Neural cell (in vitro differentiated cells): ENCODE measurements around the gene AQP3. TPM values are rescaled to one million over a fixed set of nuclear protein-coding genes. Genes with fewer than 3 reads are reported as not detected.

Source experiments
- H2AFZ ChIP-seq: fragments of 200-600, 300-800 bp; sonication (generic), shearing (Covaris generic); 2 replicates; pipeline ENCODE4 v1.6.0; 2014; ENCODE audit warnings: low read depth, mild to moderate bottlenecking, antibody characterized with exemption, low read length, moderate library complexity
- H3F3A ChIP-seq: fragments of 200-600 bp; shearing (Covaris generic); 2 replicates; pipeline ENCODE4 v1.6.1; 2016; ENCODE audit warnings: mild to moderate bottlenecking, moderate library complexity, mixed read lengths, antibody characterized with exemption, low read length; ENCODE audit not compliant: insufficient read depth, poor library complexity, severe bottlenecking
- H3K27ac ChIP-seq: fragments of 200-600, 300-800 bp; sonication (generic), shearing (Covaris generic); 2 replicates; pipeline ENCODE4 v1.5.1; 2014; ENCODE audit warnings: mild to moderate bottlenecking, low read length, moderate library complexity
- H3K27me3 ChIP-seq: fragments of 300-800, 200-600 bp; sonication (generic), shearing (Covaris generic); 2 replicates; pipeline ENCODE4 v1.6.0; 2014; ENCODE audit warnings: mild to moderate bottlenecking, low read depth, low read length, moderate library complexity; ENCODE audit not compliant: insufficient read depth
- H3K36me3 ChIP-seq: fragments of 300-800, 200-600 bp; sonication (generic), shearing (Covaris generic); 2 replicates; pipeline ENCODE4 v1.5.1; 2014; ENCODE audit warnings: mild to moderate bottlenecking, antibody characterized with exemption, low read length, moderate library complexity; ENCODE audit not compliant: insufficient read depth
- H3K4me2 ChIP-seq: fragments of 300-800, 200-600 bp; sonication (generic), shearing (Covaris generic); 2 replicates; pipeline ENCODE4 v1.6.0; 2014; ENCODE audit warnings: mild to moderate bottlenecking, low read length
- H3K4me3 ChIP-seq: fragments of 300-800, 200-600 bp; sonication (generic), shearing (Covaris generic); 2 replicates; pipeline ENCODE4 v1.5.1; 2014; ENCODE audit warnings: mild to moderate bottlenecking, low read length, moderate library complexity
- H3K79me2 ChIP-seq: fragments of 200-600 bp; shearing (Covaris generic); replicated peaks from 2 replicates; pipeline ENCODE4 v1.6.0; 2014; ENCODE audit warnings: mild to moderate bottlenecking, low read length, moderate library complexity; ENCODE audit not compliant: insufficient read depth
- H3K9ac ChIP-seq: fragments of 300-800, 200-600 bp; sonication (generic), shearing (Covaris generic); 2 replicates; pipeline ENCODE4 v1.6.1; 2016; ENCODE audit warnings: mild to moderate bottlenecking, low read length, mixed read lengths
- H3K9me2 ChIP-seq: fragments of 200-600 bp; shearing (Covaris generic); 2 replicates; pipeline ENCODE4 v1.6.1; 2016; ENCODE audit warnings: mild to moderate bottlenecking, low read length, mixed read lengths; ENCODE audit not compliant: insufficient read depth
- H3K9me3 ChIP-seq: fragments of 200-600, 300-800 bp; sonication (generic), shearing (Covaris generic); 2 replicates; pipeline ENCODE4 v1.6.1; 2016; ENCODE audit warnings: mild to moderate bottlenecking, mixed run types, low read length, moderate library complexity, mixed read lengths
- H4K20me1 ChIP-seq: fragments of 200-600 bp; shearing (Covaris generic); 2 replicates; pipeline ENCODE4 v1.6.1; 2016; ENCODE audit warnings: mild to moderate bottlenecking, mixed run types; ENCODE audit not compliant: insufficient read depth
- CTCF ChIP-seq: fragments of 450-650 bp; IDR thresholded peaks from 2 replicates; pipeline ENCODE4 v1.5.1; 2014; ENCODE audit warnings: antibody characterized with exemption, mild to moderate bottlenecking, moderate library complexity; ENCODE audit not compliant: poor library complexity, severe bottlenecking
- EP300 ChIP-seq: fragments of 450-650 bp; conservative IDR thresholded peaks from 2 replicates; pipeline ENCODE4 v1.6.1; 2014; ENCODE audit warnings: antibody characterized with exemption, mild to moderate bottlenecking, moderate library complexity; ENCODE audit not compliant: poor library complexity, severe bottlenecking
- EZH2 ChIP-seq: fragments of 200-600, 300-800 bp; shearing (Covaris generic), sonication (generic); IDR thresholded peaks from 2 replicates; pipeline ENCODE4 v1.6.1; 2014; ENCODE audit warnings: antibody characterized with exemption, low read length, borderline replicate concordance, mild to moderate bottlenecking; ENCODE audit not compliant: insufficient read depth, poor library complexity, severe bottlenecking
- MXI1 ChIP-seq: fragments of 450-650 bp; conservative IDR thresholded peaks from 2 replicates; pipeline ENCODE4 v1.6.1; 2014; ENCODE audit warnings: antibody characterized with exemption, mild to moderate bottlenecking; ENCODE audit not compliant: poor library complexity, severe bottlenecking
- POLR2AphosphoS5 ChIP-seq: IDR thresholded peaks from 2 replicates; pipeline ENCODE4 v1.6.1; 2012
- RAD21 ChIP-seq: fragments of 450-650 bp; conservative IDR thresholded peaks from 2 replicates; pipeline ENCODE4 v1.6.1; 2014; ENCODE audit warnings: antibody characterized with exemption, mild to moderate bottlenecking, moderate library complexity
- REST ChIP-seq: IDR thresholded peaks from 2 replicates; pipeline ENCODE4 v1.6.1; 2012; ENCODE audit warnings: borderline replicate concordance
- SMC3 ChIP-seq: fragments of 450-650 bp; conservative IDR thresholded peaks from 2 replicates; pipeline ENCODE4 v1.6.1; 2014; ENCODE audit warnings: antibody characterized with exemption, mild to moderate bottlenecking, moderate library complexity; ENCODE audit not compliant: poor library complexity
- TAF1 ChIP-seq: IDR thresholded peaks from 2 replicates; pipeline ENCODE4 v1.6.1; 2012; ENCODE audit warnings: low read depth
- polyA plus RNA-seq: library from polyadenylated mRNA; depleted of rRNA; stranded (reverse); fragments of >200 nt; gene quantifications from 2 replicates; pipeline ENCODE4 v1.2.3, GENCODE V29; 2014

AQP3 gene
- polyA plus RNA-seq, 1 donor from 2014 or later, result not detected

- Histone ChIP-seq H3K79me2 (no peaks in the 10 kb centered on the region), H2AFZ (no peak overlapping the region), H3K4me2 (no peak overlapping the region), H3K9ac (no peak overlapping the region), H3K9me2 (no peaks in the 10 kb centered on the region), H4K20me1 (no peaks in the 10 kb centered on the region), H3K9me3 (no peaks in the 10 kb centered on the region), H3K27ac (no peak overlapping the region), H3F3A (no peaks in the 10 kb centered on the region), H3K4me3 (no peak overlapping the region), H3K36me3 (no peaks in the 10 kb centered on the region), H3K27me3 (no peaks in the 10 kb centered on the region)
- no peak for TF ChIP-seq EZH2
- TF ChIP-seq EP300, result no peak
- TF ChIP-seq CTCF, result no peak
- no peak for TF ChIP-seq REST
- TF ChIP-seq POLR2AphosphoS5, result no peak
- no peak for TF ChIP-seq SMC3
- TF ChIP-seq TAF1, result no peak
- TF ChIP-seq MXI1, result no peak
- no peak for TF ChIP-seq RAD21
Observed at GRCh38 chr9:33437205-33437604, 10.2 kb downstream of the AQP3 start.

- no peak overlapping the region for H3K9ac ChIP-seq
- no peaks in the 10 kb centered on the region for H3F3A ChIP-seq
- H3K27me3 ChIP-seq, result no peaks in the 10 kb centered on the region
- no peaks in the 10 kb centered on the region for H4K20me1 ChIP-seq
- no peak overlapping the region for H3K4me3 ChIP-seq
- no peaks in the 10 kb centered on the region for H3K9me2 ChIP-seq
- TF ChIP-seq POLR2AphosphoS5 (no peak), TAF1 (no peak), CTCF (no peak), REST (no peak), SMC3 (no peak), EZH2 (no peak), MXI1 (no peak), RAD21 (no peak), EP300 (no peak)
- H3K27ac ChIP-seq, result no peak overlapping the region
- H2AFZ ChIP-seq, result no peak overlapping the region
- no peaks in the 10 kb centered on the region for H3K79me2 ChIP-seq
- H3K9me3 ChIP-seq, result no peaks in the 10 kb centered on the region
- no peaks in the 10 kb centered on the region for H3K36me3 ChIP-seq
- H3K4me2 ChIP-seq, result no peak overlapping the region
Observed at GRCh38 chr9:33436445-33436844, 10.9 kb downstream of the AQP3 start.
